Body of pancreas (tissue), 4 donors: ENCODE measurements around the gene LIMK1. TPM values are rescaled to one million over a fixed set of nuclear protein-coding genes. Genes with fewer than 3 reads are reported as not detected.

Experiments
- ATAC-seq: fragments of 150-250 bp; one replicate; pipeline ENCODE4 v1.9.1; 2016
- DNase-seq, 4 donors: peaks; one replicate each; pipeline ENCODE4 v3.0.0-alpha.2; 2019
- H3K27ac ChIP-seq, 4 donors: fragments of 200-600 bp; sonication (generic); 1 replicate in 3 of 4; 2 replicates in 1 of 4; pipeline versions ENCODE4 v1.5.1 to v1.6.1; 2016 to 2019; ENCODE audit warnings: mild to moderate bottlenecking in 1 of 4, mixed read lengths in 1 of 4, moderate library complexity in 1 of 4
- H3K27me3 ChIP-seq, 2 donors: fragments of 200-600 bp; sonication (generic); one replicate each; pipeline ENCODE4 v1.6.0; 2016; ENCODE audit warnings: mild to moderate bottlenecking in 1 of 2
- H3K36me3 ChIP-seq, 2 donors: fragments of 200-600 bp; sonication (generic); replicated peaks in 1 of 2; 2 replicates each; pipeline ENCODE4 v1.5.1; 2016; ENCODE audit warnings: low read depth in 2 of 2; ENCODE audit not compliant: insufficient read depth in 1 of 2
- H3K4me1 ChIP-seq: fragments of 200-600 bp; sonication (generic); one replicate; pipeline ENCODE4 v1.6.0; 2016
- H3K4me3 ChIP-seq, 2 donors: fragments of 200-600 bp; sonication (generic); 1 replicate in 1 of 2; 2 replicates in 1 of 2; pipeline ENCODE4 v1.5.1; 2016 to 2019
- H3K9me3 ChIP-seq, 3 donors: fragments of 200-600 bp; sonication (generic); 1 replicate in 2 of 3; 2 replicates in 1 of 3; pipeline ENCODE4 v1.5.1; 2016
- POLR2A ChIP-seq, 3 donors: fragments of 450-650 bp; IDR thresholded peaks; one replicate each; pipeline ENCODE4 v1.6.1; 2016; ENCODE audit warnings: antibody characterized with exemption in 3 of 3, mild to moderate bottlenecking in 2 of 3
- WGBS, 2 donors: methylation state at CpG; one replicate each; pipeline ENCODE4 v1.1.5; 2017; 5-methylcytosine and 5-hydroxymethylcytosine counted together
- intact Hi-C: fragments of 100-400 bp; cut with DNase I; formaldehyde crosslinking; loops from one replicate; pipeline ENCODE4 v1.15.1; 2023
- total RNA-seq, 2 donors: library from RNA; depleted of rRNA; stranded (reverse); fragments of >200 nt; gene quantifications; one replicate each; pipeline ENCODE4 v1.1.0, GENCODE V29; 2016
- TF ChIP-seq, protein P1 (sequence below), 7 experiments: fragments of 450-650 bp in 4 of 7; fragments of 200-600 bp in 3 of 7; sonication (generic) in 3 of 7; IDR thresholded peaks; one replicate each; pipeline ENCODE4 v1.5.1; 2016 to 2019; ENCODE audit warnings: antibody characterized with exemption in 7 of 7

Gene LIMK1
- total RNA-seq, 2 donors from 2014 or later = 10.1 to 27.4 TPM

DNA sequence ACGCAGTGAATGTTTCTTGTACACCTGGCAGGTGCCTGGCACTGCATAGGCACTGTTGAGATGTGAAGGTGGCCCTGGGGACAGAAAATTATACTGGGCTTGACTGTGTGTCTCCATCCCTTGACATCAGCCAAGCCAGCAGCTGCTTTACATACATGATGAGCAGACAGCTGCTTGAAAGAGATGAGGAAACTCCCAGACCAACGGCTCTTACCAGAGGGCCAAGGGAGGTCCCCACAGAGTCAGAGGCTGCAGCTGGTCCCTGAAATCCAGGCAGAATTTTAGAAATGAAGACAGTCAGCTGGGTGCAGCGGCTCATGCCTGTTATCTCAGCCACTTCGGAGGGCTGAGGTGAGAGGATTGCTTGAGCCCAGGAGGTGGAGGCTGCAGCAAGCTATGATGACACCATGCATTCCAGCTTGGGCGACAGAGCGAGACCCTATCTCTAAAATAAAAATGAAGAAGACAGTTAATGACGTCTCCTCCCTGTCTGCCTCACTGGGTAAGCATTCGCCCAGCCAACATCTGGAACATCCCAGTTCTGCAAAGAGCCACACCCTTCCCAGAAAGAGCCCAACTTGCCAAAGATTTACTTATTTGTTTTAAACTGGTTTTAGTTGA is 17.6 kb downstream of the LIMK1 start:
- WGBS, 2 donors = 94% methylated on average over 7 to 8 of the region's 8 CpGs
- DNase-seq = no peak
- Histone ChIP-seq H3K4me3 (no peak overlapping the region), H3K9me3 (no peaks in the 10 kb centered on the region), H3K27me3 (no peaks in the 10 kb centered on the region), H3K36me3 (peaks cover 0 to 4% of the 10 kb centered on the region in 2 donors), H3K27ac (no peak overlapping the region), H3K4me1 (peaks cover 11% of the 10 kb centered on the region)
- TF ChIP-seq, protein P1, sequence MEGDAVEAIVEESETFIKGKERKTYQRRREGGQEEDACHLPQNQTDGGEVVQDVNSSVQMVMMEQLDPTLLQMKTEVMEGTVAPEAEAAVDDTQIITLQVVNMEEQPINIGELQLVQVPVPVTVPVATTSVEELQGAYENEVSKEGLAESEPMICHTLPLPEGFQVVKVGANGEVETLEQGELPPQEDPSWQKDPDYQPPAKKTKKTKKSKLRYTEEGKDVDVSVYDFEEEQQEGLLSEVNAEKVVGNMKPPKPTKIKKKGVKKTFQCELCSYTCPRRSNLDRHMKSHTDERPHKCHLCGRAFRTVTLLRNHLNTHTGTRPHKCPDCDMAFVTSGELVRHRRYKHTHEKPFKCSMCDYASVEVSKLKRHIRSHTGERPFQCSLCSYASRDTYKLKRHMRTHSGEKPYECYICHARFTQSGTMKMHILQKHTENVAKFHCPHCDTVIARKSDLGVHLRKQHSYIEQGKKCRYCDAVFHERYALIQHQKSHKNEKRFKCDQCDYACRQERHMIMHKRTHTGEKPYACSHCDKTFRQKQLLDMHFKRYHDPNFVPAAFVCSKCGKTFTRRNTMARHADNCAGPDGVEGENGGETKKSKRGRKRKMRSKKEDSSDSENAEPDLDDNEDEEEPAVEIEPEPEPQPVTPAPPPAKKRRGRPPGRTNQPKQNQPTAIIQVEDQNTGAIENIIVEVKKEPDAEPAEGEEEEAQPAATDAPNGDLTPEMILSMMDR (IDR thresholded peaks at IDR 0.05) = no peak
- no peak for TF ChIP-seq POLR2A (IDR thresholded peaks at IDR 0.05)
- intact Hi-C loops = no loop called here
- ATAC-seq = no peak

- no peak for TF ChIP-seq POLR2A (IDR thresholded peaks at IDR 0.05)
- TF ChIP-seq, protein P1 (IDR thresholded peaks at IDR 0.05) = no peak
- ATAC-seq (no peak), DNase-seq (no peak)
- Histone ChIP-seq H3K27ac (no peak overlapping the region), H3K36me3 (peaks cover 0 to 8% of the 10 kb centered on the region in 2 donors), H3K4me1 (peaks cover 11% of the 10 kb centered on the region), H3K4me3 (no peak overlapping the region), H3K27me3 (no peaks in the 10 kb centered on the region), H3K9me3 (no peaks in the 10 kb centered on the region)
- intact Hi-C loops = no loop called here
- WGBS, 2 donors = 95 to 96% methylated on average over 6 of the region's 6 CpGs
Observed at GRCh38 chr7:74103219-74103772, 19.7 kb downstream of the LIMK1 start.

DNA sequence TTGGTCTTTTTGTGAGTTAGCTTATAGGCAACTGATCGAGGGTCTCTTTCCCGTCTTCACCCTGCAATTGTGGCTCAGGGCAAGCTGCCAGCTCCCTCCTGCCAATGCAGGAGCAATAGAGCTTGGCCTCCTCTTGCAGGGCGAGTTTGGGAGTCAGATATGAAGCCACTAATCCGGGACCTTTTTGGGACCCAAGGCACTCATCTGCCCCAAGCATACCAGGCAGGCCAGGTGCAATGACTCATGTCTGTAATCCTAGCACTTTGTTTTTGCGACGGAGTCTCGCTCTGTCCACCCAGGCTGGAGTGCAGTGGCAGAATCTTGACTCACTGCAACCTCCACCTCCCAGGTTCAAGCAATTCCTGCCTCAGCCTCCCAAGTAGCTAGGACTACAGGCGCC is 21.1 kb downstream of the LIMK1 start:
- intact Hi-C loops = no loop called here
- DNase-seq (no peak), ATAC-seq (no peak)
- H3K4me3 ChIP-seq = no peak overlapping the region
- H3K36me3 ChIP-seq = peaks cover 0 to 8% of the 10 kb centered on the region in 2 donors
- H3K9me3 ChIP-seq = no peaks in the 10 kb centered on the region
- 88% methylated on average over 5 to 8 of the region's 8 CpGs for WGBS, 2 donors
- H3K4me1 ChIP-seq = peaks cover 8% of the 10 kb centered on the region
- H3K27me3 ChIP-seq = no peaks in the 10 kb centered on the region
- no peak overlapping the region for H3K27ac ChIP-seq
- TF ChIP-seq, protein P1 (IDR thresholded peaks at IDR 0.05) = no peak
- TF ChIP-seq POLR2A (IDR thresholded peaks at IDR 0.05) = no peak

GRCh38 chr7:74105992-74106391 is 22.4 kb downstream of the LIMK1 start:
- ATAC-seq = no peak
- no peak for DNase-seq
- Histone ChIP-seq H3K9me3 (no peaks in the 10 kb centered on the region), H3K27me3 (no peaks in the 10 kb centered on the region), H3K27ac (no peak overlapping the region), H3K4me1 (no peaks in the 10 kb centered on the region), H3K36me3 (peaks cover 0 to 8% of the 10 kb centered on the region in 2 donors), H3K4me3 (no peak overlapping the region)
- intact Hi-C loops = no loop called here
- WGBS, 2 donors = 90% methylated on average over 11 of the region's 11 CpGs; no CpG with 5 or more reads in 1 of the 2 donors
- TF ChIP-seq POLR2A (IDR thresholded peaks at IDR 0.05) = no peak
- TF ChIP-seq, protein P1 (IDR thresholded peaks at IDR 0.05) = no peak

DNA sequence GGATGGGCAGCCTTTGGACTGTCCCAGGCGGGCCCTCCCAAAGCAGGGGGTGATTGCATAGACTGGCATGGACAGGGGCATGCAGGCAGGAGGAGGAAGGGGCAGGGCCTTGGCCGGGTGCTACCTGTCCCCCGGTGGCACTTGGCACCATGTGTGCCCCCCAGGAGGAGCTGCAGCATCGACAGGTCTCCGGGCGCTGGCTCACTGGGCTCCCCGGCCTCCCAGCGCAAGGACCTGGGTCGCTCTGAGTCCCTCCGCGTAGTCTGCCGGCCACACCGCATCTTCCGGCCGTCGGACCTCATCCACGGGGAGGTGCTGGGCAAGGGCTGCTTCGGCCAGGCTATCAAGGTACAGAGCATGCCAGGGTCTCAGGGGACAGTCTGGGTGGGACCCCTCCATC is 23.2 kb downstream of the LIMK1 start:
- H3K4me1 ChIP-seq = no peaks in the 10 kb centered on the region
- H3K36me3 ChIP-seq = peaks cover 2 to 8% of the 10 kb centered on the region in 2 donors
- H3K27ac ChIP-seq = no peak overlapping the region
- ATAC-seq (no peak), DNase-seq (no peak)
- TF ChIP-seq POLR2A (IDR thresholded peaks at IDR 0.05) = no peak
- TF ChIP-seq, protein P1 (IDR thresholded peaks at IDR 0.05) = no peak
- no peaks in the 10 kb centered on the region for H3K9me3 ChIP-seq
- no peak overlapping the region for H3K4me3 ChIP-seq
- 95 to 100% methylated on average over 3 to 16 of the region's 18 CpGs for WGBS, 2 donors
- H3K27me3 ChIP-seq = no peaks in the 10 kb centered on the region
- intact Hi-C loops = no loop called here
